ENCODE data around the gene ANKRD28. TPM values are rescaled to one million over a fixed set of nuclear protein-coding genes. Genes with fewer than 3 reads are reported as not detected.

The ANKRD28 gene
- total and polyA plus RNA-seq, 2 of the 8 experiments (the other 6 are each of a cell fraction or from before 2014, with no cell fraction given) = 39.1 to 61.7 TPM

DNA sequence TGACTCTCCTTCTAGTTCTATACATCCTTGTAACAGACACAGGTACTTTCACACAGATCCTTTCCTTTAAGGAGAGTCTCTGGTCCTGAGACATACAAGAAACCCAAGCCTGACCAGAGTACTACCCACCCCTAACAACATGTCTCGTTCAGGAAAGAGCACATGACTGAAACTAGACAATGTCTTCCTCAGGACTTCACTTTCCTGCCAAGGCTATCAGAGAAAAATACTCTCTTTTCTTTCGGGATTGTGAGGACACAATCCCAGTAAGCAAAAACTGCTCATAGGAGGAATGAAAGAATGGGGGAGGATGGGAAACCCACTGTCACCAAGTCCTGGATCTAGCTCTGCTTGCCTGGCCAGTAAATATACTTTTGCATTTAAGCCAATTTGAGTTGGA lies 11.5 kb upstream of the ANKRD28 start:
- Histone ChIP-seq H3K23ac (ENCODE audit: insufficient read length) (no peak overlapping the region), H4K20me1 (replicated peaks in 1 of 2; ENCODE audit: control insufficient read depth in 1 of 2, insufficient read depth in 2 of 2, low read length in 2 of 2) (no peaks in the 10 kb centered on the region), H2BK15ac (ENCODE audit: low read length) (no peak overlapping the region), H3K4me1 (replicated peaks in 1 of 4; ENCODE audit: control insufficient read depth in 3 of 4, insufficient read depth in 4 of 4, low read length in 3 of 4) (peaks cover 0 to 4% (median 1%) of the 10 kb centered on the region in 4 experiments; a peak in 2 of 7 replicates), H3K4me3 (ENCODE audit: extremely low read depth in 1 of 4, insufficient read depth in 2 of 4, low read depth in 3 of 4, low read length in 4 of 4) (no peak overlapping the region), H3K79me2 (ENCODE audit: control insufficient read depth in 1 of 2, insufficient read depth in 2 of 2, low read length in 2 of 2) (peaks cover 0 to 60% of the 10 kb centered on the region in 2 experiments; a peak in 2 of 4 replicates), H4K91ac (replicated peaks; ENCODE audit: insufficient read length, low read length) (no peak overlapping the region), H3K36me3 (ENCODE audit: control insufficient read depth in 2 of 4, insufficient read depth in 4 of 4, low read length in 3 of 4) (no peaks in the 10 kb centered on the region), H4K8ac (ENCODE audit: extremely low read depth, insufficient read depth, low read length) (no peak overlapping the region), H2BK120ac (replicated peaks; ENCODE audit: low read depth, low read length) (no peak overlapping the region), H4K5ac (ENCODE audit: insufficient read length, low read depth, low read length) (no peak overlapping the region), H3K27me3 (replicated peaks in 1 of 4; ENCODE audit: control insufficient read depth in 3 of 4, extremely low read depth in 1 of 4, insufficient read depth in 3 of 4, low read length in 3 of 4) (no peaks in the 10 kb centered on the region), H3K14ac (ENCODE audit: insufficient read length) (no peak overlapping the region), H3K18ac (ENCODE audit: extremely low read depth, low read length) (no peak overlapping the region), H2BK12ac (ENCODE audit: low read depth, low read length) (no peak overlapping the region), H2BK5ac (ENCODE audit: low read depth, low read length) (no peak overlapping the region), H3K9ac (replicated peaks in 1 of 4; ENCODE audit: extremely low read depth in 1 of 4, low read depth in 3 of 4, low read length in 3 of 4) (no peak overlapping the region), H3K79me1 (ENCODE audit: low read depth, low read length) (no peaks in the 10 kb centered on the region), H2AFZ (ENCODE audit: low read length) (no peak overlapping the region), H3K9me3 (ENCODE audit: insufficient read depth in 2 of 2, low read depth in 1 of 2, low read length in 1 of 2) (no peaks in the 10 kb centered on the region), H3K27ac (ENCODE audit: low read depth, low read length) (no peak overlapping the region), H2BK20ac (ENCODE audit: low read length) (no peak overlapping the region), H3K23me2 (ENCODE audit: low read depth, low read length) (no peaks in the 10 kb centered on the region), H3K56ac (replicated peaks; ENCODE audit: insufficient read length, low read depth, low read length) (no peak overlapping the region), H3K4me2 (ENCODE audit: insufficient read depth in 1 of 2, low read depth in 2 of 2, low read length in 2 of 2) (no peak overlapping the region), H2AK5ac (ENCODE audit: low read depth, low read length) (no peak overlapping the region), H3K4ac (replicated peaks; ENCODE audit: insufficient read length, low read depth, low read length) (no peak overlapping the region)
- POLR2A ChIA-PET (ENCODE audit: partially characterized antibody) = interaction anchor here (2.4 kb wide), 1 partner anchor 12 kb away, joined by 7 read pairs; the partner anchor contains the start of gene ANKRD28
- CTCF ChIA-PET (ENCODE audit: partially characterized antibody) = interaction anchor here (1.2 to 1.6 kb wide), 2 partner anchors 12 to 51 kb away, joined by 3 to 8 read pairs; partner anchors contain the start of gene ANKRD28
- FAIRE-seq (no peak), DNase-seq (ENCODE audit: low read depth in 1 of 2, low spot score in 2 of 2) (no peak)
- 87% methylated on average over 2 of the region's 2 CpGs; no CpG with 5 or more reads in 1 of the 2 experiments for WGBS, 2 experiments (ENCODE audit: extremely low coverage in 1 of 2, insufficient coverage in 1 of 2, insufficient read length in 1 of 2, insufficient replicate concordance in 2 of 2, low coverage in 1 of 2, low lambda C conversion rate in 2 of 2, missing lambda C conversion rate in 1 of 2)
- TF ChIP-seq YY1 (IDR thresholded peaks at IDR 0.05; ENCODE audit: low read depth, low read length) (no peak), POLR2AphosphoS5 (IDR thresholded peaks at IDR 0.05; ENCODE audit: low read depth, low read length) (no peak), ASH2L (IDR thresholded peaks at IDR 0.05; ENCODE audit: low read length) (no peak), RXRA (IDR thresholded peaks at IDR 0.05; ENCODE audit: insufficient read depth, low read depth, low read length) (no peak), TAF7 (optimal IDR thresholded peaks at IDR 0.05; ENCODE audit: borderline replicate concordance, low read depth, low read length) (no peak), CHD2 (IDR thresholded peaks at IDR 0.05; ENCODE audit: low read length) (no peak), TCF12 (IDR thresholded peaks at IDR 0.05; ENCODE audit: low read depth, low read length) (no peak), POU5F1 (IDR thresholded peaks at IDR 0.05; ENCODE audit: low read depth, low read length) (no peak), GABPA (IDR thresholded peaks at IDR 0.05; ENCODE audit: borderline replicate concordance, insufficient read depth, low read length) (no peak), SAP30 (IDR thresholded peaks at IDR 0.05; ENCODE audit: insufficient read depth, insufficient replicate concordance, low read length) (no peak), KDM4A (IDR thresholded peaks at IDR 0.05; ENCODE audit: low read depth, low read length, severe bottlenecking) (no peak)
- TF ChIP-seq, protein P1, sequence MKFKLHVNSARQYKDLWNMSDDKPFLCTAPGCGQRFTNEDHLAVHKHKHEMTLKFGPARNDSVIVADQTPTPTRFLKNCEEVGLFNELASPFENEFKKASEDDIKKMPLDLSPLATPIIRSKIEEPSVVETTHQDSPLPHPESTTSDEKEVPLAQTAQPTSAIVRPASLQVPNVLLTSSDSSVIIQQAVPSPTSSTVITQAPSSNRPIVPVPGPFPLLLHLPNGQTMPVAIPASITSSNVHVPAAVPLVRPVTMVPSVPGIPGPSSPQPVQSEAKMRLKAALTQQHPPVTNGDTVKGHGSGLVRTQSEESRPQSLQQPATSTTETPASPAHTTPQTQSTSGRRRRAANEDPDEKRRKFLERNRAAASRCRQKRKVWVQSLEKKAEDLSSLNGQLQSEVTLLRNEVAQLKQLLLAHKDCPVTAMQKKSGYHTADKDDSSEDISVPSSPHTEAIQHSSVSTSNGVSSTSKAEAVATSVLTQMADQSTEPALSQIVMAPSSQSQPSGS (IDR thresholded peaks at IDR 0.05; ENCODE audit: low read length) = no peak
